D721Med (cell line): ENCODE data around the gene FOXE1.

Experiments
- DNase-seq: peaks from one replicate; pipeline ENCODE4 v3.0.0; 2011; ENCODE audit warnings: low spot score; ENCODE audit not compliant: insufficient read length
- FAIRE-seq: peaks from 2 replicates; lab custom pipeline; 2011; peaks lifted over from hg19 to GRCh38; lab: Jason Lieb, UNC
- TF ChIP-seq, protein P1 (sequence below): IDR thresholded peaks from 2 replicates; pipeline ENCODE4 v1.5.1; 2012; ENCODE audit warnings: mild to moderate bottlenecking, control low read depth; ENCODE audit not compliant: insufficient read depth; ENCODE audit errors: missing control alignments

Gene FOXE1

DNA sequence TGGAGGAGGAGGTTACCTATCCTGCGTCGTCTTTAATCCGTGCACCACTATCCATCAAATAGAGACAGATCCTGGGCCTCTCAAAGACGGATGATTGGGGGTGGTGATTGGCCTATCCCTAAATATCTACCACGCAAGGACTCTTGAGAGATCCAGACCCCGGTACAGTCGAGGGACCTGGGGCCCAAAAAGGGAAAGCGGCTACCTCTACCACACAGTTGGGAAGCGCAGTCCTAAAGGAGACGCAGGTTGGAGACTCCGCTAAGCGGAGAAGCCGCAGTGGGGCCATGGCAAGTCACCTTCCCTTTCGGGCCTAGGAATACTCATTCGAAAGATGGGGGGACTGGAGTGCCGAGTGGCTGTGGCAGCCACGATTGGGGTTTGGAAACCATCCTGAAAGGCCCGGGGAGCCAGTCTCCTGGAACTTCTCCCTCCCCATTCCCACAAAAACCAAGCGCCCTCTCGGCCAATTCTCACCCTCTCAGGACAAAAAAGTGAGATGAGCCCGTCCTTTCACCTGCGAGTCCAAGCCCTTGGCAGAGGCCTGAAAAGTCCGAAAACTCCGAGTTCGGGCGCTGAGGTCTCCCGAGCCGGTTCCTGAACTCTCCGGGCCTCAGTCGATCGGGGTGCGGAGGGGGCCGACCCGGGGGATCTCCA lies 499 bp upstream of the FOXE1 start:
- FAIRE-seq (no peak), DNase-seq (no peak)
- TF ChIP-seq, protein P1, sequence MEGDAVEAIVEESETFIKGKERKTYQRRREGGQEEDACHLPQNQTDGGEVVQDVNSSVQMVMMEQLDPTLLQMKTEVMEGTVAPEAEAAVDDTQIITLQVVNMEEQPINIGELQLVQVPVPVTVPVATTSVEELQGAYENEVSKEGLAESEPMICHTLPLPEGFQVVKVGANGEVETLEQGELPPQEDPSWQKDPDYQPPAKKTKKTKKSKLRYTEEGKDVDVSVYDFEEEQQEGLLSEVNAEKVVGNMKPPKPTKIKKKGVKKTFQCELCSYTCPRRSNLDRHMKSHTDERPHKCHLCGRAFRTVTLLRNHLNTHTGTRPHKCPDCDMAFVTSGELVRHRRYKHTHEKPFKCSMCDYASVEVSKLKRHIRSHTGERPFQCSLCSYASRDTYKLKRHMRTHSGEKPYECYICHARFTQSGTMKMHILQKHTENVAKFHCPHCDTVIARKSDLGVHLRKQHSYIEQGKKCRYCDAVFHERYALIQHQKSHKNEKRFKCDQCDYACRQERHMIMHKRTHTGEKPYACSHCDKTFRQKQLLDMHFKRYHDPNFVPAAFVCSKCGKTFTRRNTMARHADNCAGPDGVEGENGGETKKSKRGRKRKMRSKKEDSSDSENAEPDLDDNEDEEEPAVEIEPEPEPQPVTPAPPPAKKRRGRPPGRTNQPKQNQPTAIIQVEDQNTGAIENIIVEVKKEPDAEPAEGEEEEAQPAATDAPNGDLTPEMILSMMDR, result no peak

DNA sequence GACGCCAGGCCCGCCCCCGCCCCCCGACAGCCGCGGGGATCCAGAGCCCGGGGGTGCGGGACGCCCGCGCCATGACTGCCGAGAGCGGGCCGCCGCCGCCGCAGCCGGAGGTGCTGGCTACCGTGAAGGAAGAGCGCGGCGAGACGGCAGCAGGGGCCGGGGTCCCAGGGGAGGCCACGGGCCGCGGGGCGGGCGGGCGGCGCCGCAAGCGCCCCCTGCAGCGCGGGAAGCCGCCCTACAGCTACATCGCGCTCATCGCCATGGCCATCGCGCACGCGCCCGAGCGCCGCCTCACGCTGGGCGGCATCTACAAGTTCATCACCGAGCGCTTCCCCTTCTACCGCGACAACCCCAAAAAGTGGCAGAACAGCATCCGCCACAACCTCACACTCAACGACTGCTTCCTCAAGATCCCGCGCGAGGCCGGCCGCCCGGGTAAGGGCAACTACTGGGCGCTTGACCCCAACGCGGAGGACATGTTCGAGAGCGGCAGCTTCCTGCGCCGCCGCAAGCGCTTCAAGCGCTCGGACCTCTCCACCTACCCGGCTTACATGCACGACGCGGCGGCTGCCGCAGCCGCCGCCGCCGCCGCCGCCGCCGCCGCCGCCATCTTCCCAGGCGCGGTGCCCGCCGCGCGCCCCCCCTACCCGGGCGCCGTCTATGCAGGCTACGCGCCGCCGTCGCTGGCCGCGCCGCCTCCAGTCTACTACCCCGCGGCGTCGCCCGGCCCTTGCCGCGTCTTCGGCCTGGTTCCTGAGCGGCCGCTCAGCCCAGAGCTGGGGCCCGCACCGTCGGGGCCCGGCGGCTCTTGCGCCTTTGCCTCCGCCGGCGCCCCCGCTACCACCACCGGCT lies 1.0 kb downstream of the FOXE1 start:
- FAIRE-seq (no peak), DNase-seq (peak; percentile 37)
- TF ChIP-seq, protein P1, result peak; percentile 39

DNA sequence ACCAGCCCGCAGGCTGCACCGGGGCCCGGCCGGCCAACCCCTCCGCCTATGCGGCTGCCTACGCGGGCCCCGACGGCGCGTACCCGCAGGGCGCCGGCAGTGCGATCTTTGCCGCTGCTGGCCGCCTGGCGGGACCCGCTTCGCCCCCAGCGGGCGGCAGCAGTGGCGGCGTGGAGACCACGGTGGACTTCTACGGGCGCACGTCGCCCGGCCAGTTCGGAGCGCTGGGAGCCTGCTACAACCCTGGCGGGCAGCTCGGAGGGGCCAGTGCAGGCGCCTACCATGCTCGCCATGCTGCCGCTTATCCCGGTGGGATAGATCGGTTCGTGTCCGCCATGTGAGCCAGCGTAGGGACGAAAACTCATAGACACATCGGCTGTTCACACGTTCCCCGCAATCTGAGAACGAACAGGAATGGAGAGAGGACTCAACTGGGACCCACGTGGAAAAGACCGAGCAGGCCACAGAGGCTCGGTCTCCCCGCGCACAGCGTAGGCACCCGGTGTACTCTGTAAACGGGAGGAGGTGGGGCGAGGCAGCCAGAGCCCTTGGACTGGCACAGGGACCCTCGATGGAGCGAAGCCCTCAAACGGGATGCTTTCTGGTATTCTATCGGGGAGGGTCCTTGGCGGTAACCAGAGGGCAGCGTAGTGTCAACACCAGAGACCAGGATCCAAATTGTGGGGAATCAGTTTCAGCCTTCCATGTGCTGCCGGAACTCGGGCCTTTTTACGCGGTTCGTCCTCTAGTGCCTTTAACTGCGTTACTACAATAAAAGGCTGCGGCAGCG lies 1.9 kb downstream of the FOXE1 start:
- FAIRE-seq (no peak), DNase-seq (no peak)
- TF ChIP-seq, protein P1, result no peak

GRCh38 chr9:97855486-97855875 lies 2.5 kb downstream of the FOXE1 start:
- TF ChIP-seq, protein P1, result no peak
- FAIRE-seq (no peak), DNase-seq (no peak)

DNA sequence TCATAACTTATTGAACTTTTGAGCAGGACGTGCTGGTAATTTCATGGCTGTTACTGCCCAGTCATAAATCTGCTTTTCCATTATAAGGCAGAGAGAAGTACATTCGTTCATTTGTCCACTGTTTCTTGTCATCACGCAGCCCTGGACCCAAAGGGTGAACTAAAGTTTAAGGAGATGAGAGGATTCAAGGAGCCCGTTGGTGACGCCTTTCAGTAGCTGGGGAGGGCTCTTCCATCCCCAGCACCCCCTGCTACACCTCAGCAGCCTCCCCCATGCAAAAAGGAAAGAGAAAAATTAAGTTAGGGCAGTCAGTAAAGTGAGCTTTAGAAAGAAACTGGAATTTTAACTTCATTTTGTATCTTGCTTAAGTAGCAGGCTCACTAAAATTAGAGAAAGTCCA lies 2.9 kb downstream of the FOXE1 start:
- TF ChIP-seq, protein P1, result no peak
- DNase-seq (no peak), FAIRE-seq (no peak)

- FAIRE-seq (no peak), DNase-seq (no peak)
- TF ChIP-seq, protein P1, result no peak
Observed at GRCh38 chr9:97856857-97857605, 4.0 kb downstream of the FOXE1 start.
